PC-9 (cell line): ENCODE results near the gene ITPR3.

Source experiments
- EZH2 ChIP-seq: fragments of 200-600 bp; sonication (generic); IDR thresholded peaks from 2 replicates; pipeline ENCODE4 v1.8.0; 2017; ENCODE audit warnings: antibody characterized with exemption, low read depth
- TF ChIP-seq, protein P1 (sequence below): fragments of 200-600 bp; sonication (generic); conservative IDR thresholded peaks from 2 replicates; pipeline ENCODE4 v1.6.1; 2017; ENCODE audit warnings: mixed run types, antibody characterized with exemption, mild to moderate bottlenecking, moderate library complexity

DNA sequence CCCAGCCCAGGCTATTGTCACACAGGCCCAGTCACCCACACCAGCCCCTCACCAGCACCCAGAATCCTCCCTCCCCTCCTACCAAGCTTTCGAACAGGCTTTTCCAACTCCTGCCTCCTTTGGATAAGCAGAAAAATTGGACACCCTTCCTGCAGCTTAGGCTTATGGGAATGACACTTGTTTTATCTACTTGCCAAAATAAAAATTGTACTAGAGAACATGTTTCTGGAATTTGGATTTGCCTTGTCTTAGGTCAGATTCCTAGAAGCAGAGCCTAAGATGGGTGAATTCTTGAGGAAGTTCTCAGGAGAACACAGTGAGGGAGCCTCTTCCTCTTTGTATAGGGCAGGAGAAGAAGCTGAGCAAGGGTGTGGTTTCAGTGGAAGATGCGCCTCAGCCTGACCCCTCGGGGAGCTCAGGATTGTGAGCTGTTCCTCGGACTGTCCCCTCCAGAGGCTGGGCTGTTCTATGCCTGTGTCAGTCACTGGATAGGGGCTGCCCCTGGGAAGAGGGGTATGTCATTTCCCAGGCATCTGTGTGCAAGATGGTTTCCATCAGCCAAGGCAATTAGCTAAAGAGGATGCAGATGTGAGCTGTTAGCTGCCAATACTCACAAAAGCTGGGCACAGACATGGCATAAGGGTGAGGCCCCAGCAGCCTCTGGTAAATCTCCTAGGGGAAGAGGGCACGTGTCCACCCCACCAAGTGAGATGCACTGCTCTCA is 33.9 kb downstream of the ITPR3 start:
- TF ChIP-seq, protein P1, sequence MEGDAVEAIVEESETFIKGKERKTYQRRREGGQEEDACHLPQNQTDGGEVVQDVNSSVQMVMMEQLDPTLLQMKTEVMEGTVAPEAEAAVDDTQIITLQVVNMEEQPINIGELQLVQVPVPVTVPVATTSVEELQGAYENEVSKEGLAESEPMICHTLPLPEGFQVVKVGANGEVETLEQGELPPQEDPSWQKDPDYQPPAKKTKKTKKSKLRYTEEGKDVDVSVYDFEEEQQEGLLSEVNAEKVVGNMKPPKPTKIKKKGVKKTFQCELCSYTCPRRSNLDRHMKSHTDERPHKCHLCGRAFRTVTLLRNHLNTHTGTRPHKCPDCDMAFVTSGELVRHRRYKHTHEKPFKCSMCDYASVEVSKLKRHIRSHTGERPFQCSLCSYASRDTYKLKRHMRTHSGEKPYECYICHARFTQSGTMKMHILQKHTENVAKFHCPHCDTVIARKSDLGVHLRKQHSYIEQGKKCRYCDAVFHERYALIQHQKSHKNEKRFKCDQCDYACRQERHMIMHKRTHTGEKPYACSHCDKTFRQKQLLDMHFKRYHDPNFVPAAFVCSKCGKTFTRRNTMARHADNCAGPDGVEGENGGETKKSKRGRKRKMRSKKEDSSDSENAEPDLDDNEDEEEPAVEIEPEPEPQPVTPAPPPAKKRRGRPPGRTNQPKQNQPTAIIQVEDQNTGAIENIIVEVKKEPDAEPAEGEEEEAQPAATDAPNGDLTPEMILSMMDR, result no peak
- TF ChIP-seq EZH2, result no peak
